Uterus (tissue), 4 donors: ENCODE measurements around the gene TANGO2. TPM values are rescaled to one million over a fixed set of nuclear protein-coding genes. Genes with fewer than 3 reads are reported as not detected.

Experiments used
- DNase-seq, 2 donors: peaks; one replicate each; pipeline ENCODE4 v3.0.0-alpha.2; 2019 to 2020
- H3K27ac ChIP-seq, 2 donors: fragments of 200-600 bp; sonication (generic); 1 replicate in 1 of 2; 2 replicates in 1 of 2; pipeline ENCODE4 v1.5.1; 2016 to 2018
- H3K27me3 ChIP-seq, 2 donors: fragments of 200-600 bp; sonication (generic); one replicate each; pipeline ENCODE4 v1.5.1; 2018 to 2019; ENCODE audit warnings: control low read depth in 1 of 2
- H3K36me3 ChIP-seq, 2 donors: fragments of 200-600 bp; sonication (generic); one replicate each; pipeline ENCODE4 v1.5.1; 2019; ENCODE audit warnings: control low read depth in 1 of 2
- H3K4me1 ChIP-seq, 2 donors: fragments of 200-600 bp; sonication (generic); one replicate each; pipeline ENCODE4 v1.5.1; 2018 to 2019; ENCODE audit warnings: control low read depth in 1 of 2
- H3K4me3 ChIP-seq, 2 donors: fragments of 200-600 bp; sonication (generic); 1 replicate in 1 of 2; 2 replicates in 1 of 2; pipeline ENCODE4 v1.5.1; 2018 to 2019; ENCODE audit warnings: mild to moderate bottlenecking in 1 of 2
- H3K9me3 ChIP-seq, 2 donors: fragments of 200-600 bp; sonication (generic); one replicate each; pipeline ENCODE4 v1.5.1; 2019; ENCODE audit warnings: control low read depth in 1 of 2
- CTCF ChIP-seq, 4 experiments: fragments of 200-600 bp in 2 of 4; fragments of 450-650 bp in 2 of 4; sonication (generic) in 2 of 4; IDR thresholded peaks; one replicate each; pipeline ENCODE4 v1.5.1; 2016 to 2019; ENCODE audit warnings: antibody characterized with exemption in 4 of 4, mild to moderate bottlenecking in 2 of 4, moderate library complexity in 1 of 4
- POLR2A ChIP-seq, 2 donors: fragments of 450-650 bp; IDR thresholded peaks; one replicate each; pipeline ENCODE4 v1.6.1; 2016; ENCODE audit warnings: antibody characterized with exemption in 2 of 2, mild to moderate bottlenecking in 1 of 2, moderate library complexity in 1 of 2
- intact Hi-C: fragments of 100-400 bp; cut with DNase I; formaldehyde crosslinking; loops from one replicate; pipeline ENCODE4 v1.15.1; 2023; ENCODE audit warnings: low total_unique reads
- total RNA-seq, 4 donors: library from RNA; depleted of rRNA in 3 of 4; stranded (reverse); fragments of >200 nt in 3 of 4; gene quantifications; one replicate each; pipeline versions ENCODE4 v1.1.0 to v1.2.4, GENCODE V29; 2014 to 2023
- donor health status: DM: yes; HTN: yes; CAD: no.

The TANGO2 gene
- total RNA-seq, 4 donors from 2014 or later = 2.8 to 25.1 (median 13.3) TPM

- H3K4me1 ChIP-seq = peaks cover 0 to 17% of the 10 kb centered on the region in 2 donors
- DNase-seq = peak; percentile 70 to 78
- no peaks in the 10 kb centered on the region for H3K27me3 ChIP-seq
- no peaks in the 10 kb centered on the region for H3K9me3 ChIP-seq
- H3K36me3 ChIP-seq = no peaks in the 10 kb centered on the region
- H3K4me3 ChIP-seq = peak overlapping the region; percentile 43 to 60
- intact Hi-C loops = no loop called here
- no peak for TF ChIP-seq CTCF (IDR thresholded peaks at IDR 0.05)
- TF ChIP-seq POLR2A (IDR thresholded peaks at IDR 0.05) = peak; percentile 52 to 85
- peak overlapping the region; percentile 67 to 87 for H3K27ac ChIP-seq
Observed at GRCh38 chr22:19986410-19987341, 34.2 kb upstream of the TANGO2 start.

GRCh38 chr22:19987394-19988306, 33.3 kb upstream of the TANGO2 start:
- no peaks in the 10 kb centered on the region for H3K27me3 ChIP-seq

GRCh38 chr22:19988331-19988808, 32.5 kb upstream of the TANGO2 start:
- intact Hi-C loops = no loop called here
- Histone ChIP-seq H3K36me3 (no peaks in the 10 kb centered on the region), H3K27ac (no peak overlapping the region), H3K9me3 (no peaks in the 10 kb centered on the region), H3K27me3 (no peaks in the 10 kb centered on the region), H3K4me3 (no peak overlapping the region), H3K4me1 (peaks cover 0 to 17% of the 10 kb centered on the region in 2 donors)
- TF ChIP-seq POLR2A (IDR thresholded peaks at IDR 0.05) (no peak), CTCF (IDR thresholded peaks at IDR 0.05) (no peak)
- no peak for DNase-seq

More at GRCh38 chr22:19987394-19988306, 33.3 kb upstream of the TANGO2 start:
- Histone ChIP-seq H3K27ac (peak overlapping the region in 1 of 2 donors; percentile 87), H3K4me3 (peak overlapping the region in 1 of 2 donors; percentile 60), H3K9me3 (no peaks in the 10 kb centered on the region), H3K36me3 (no peaks in the 10 kb centered on the region), H3K4me1 (peaks cover 0 to 17% of the 10 kb centered on the region in 2 donors)
- no peak for TF ChIP-seq POLR2A (IDR thresholded peaks at IDR 0.05)
- peak in 1 of 2 donors; percentile 53 for DNase-seq
- intact Hi-C loops = no loop called here

GRCh38 chr22:19988965-19989724, 31.8 kb upstream of the TANGO2 start:
- TF ChIP-seq POLR2A (IDR thresholded peaks at IDR 0.05) (no peak), CTCF (IDR thresholded peaks at IDR 0.05) (no peak)
- Histone ChIP-seq H3K27me3 (no peaks in the 10 kb centered on the region), H3K4me1 (peaks cover 0 to 17% of the 10 kb centered on the region in 2 donors), H3K27ac (no peak overlapping the region), H3K9me3 (no peaks in the 10 kb centered on the region), H3K36me3 (no peaks in the 10 kb centered on the region), H3K4me3 (no peak overlapping the region)
- intact Hi-C loops = no loop called here
- no peak for DNase-seq

GRCh38 chr22:19989725-19990067, 31.2 kb upstream of the TANGO2 start:
- no peak for DNase-seq
- H3K36me3 ChIP-seq = no peaks in the 10 kb centered on the region
- H3K9me3 ChIP-seq = no peaks in the 10 kb centered on the region
- intact Hi-C loops = no loop called here
- no peak overlapping the region for H3K27ac ChIP-seq
- no peaks in the 10 kb centered on the region for H3K27me3 ChIP-seq
- H3K4me3 ChIP-seq = no peak overlapping the region
- H3K4me1 ChIP-seq = peaks cover 0 to 17% of the 10 kb centered on the region in 2 donors
- no peak for TF ChIP-seq POLR2A (IDR thresholded peaks at IDR 0.05)
- TF ChIP-seq CTCF (IDR thresholded peaks at IDR 0.05) = no peak
